ENCODE data around the gene BTNL2. TPM values are rescaled to one million over a fixed set of nuclear protein-coding genes. Genes with fewer than 3 reads are reported as not detected.

Gene BTNL2
- total RNA-seq, 1 donor from 2014 or later = not detected

- Mint-ChIP-seq H3K27ac (no peak overlapping the region), H3K4me3 (no peak overlapping the region), H3K36me3 (no peaks in the 10 kb centered on the region), H3K9me3 (no peaks in the 10 kb centered on the region), H3K27me3 (ENCODE audit: insufficient read depth, low read depth) (peaks cover 2% of the 10 kb centered on the region), H3K4me1 (peaks cover 7% of the 10 kb centered on the region)
- no peak for DNase-seq (ENCODE audit: low spot score)
- H3K27me3 ChIP-seq = no peaks in the 10 kb centered on the region
- H3K79me2 ChIP-seq (ENCODE audit: low read depth) = no peaks in the 10 kb centered on the region
- no peak overlapping the region for H3K27ac ChIP-seq
- TF ChIP-seq, protein P1, sequence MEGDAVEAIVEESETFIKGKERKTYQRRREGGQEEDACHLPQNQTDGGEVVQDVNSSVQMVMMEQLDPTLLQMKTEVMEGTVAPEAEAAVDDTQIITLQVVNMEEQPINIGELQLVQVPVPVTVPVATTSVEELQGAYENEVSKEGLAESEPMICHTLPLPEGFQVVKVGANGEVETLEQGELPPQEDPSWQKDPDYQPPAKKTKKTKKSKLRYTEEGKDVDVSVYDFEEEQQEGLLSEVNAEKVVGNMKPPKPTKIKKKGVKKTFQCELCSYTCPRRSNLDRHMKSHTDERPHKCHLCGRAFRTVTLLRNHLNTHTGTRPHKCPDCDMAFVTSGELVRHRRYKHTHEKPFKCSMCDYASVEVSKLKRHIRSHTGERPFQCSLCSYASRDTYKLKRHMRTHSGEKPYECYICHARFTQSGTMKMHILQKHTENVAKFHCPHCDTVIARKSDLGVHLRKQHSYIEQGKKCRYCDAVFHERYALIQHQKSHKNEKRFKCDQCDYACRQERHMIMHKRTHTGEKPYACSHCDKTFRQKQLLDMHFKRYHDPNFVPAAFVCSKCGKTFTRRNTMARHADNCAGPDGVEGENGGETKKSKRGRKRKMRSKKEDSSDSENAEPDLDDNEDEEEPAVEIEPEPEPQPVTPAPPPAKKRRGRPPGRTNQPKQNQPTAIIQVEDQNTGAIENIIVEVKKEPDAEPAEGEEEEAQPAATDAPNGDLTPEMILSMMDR (IDR thresholded peaks at IDR 0.05) = no peak
- TF ChIP-seq EZH2phosphoT487 (IDR thresholded peaks at IDR 0.05) (no peak), EZH2 (IDR thresholded peaks at IDR 0.05) (no peak)
- H3K9ac ChIP-seq = no peak overlapping the region
- H3K4me3 ChIP-seq = no peak overlapping the region
- no peaks in the 10 kb centered on the region for H4K20me1 ChIP-seq (ENCODE audit: low read depth)
- no peaks in the 10 kb centered on the region for H3K36me3 ChIP-seq
- H3K4me2 ChIP-seq = no peak overlapping the region
- no peaks in the 10 kb centered on the region for H3K9me3 ChIP-seq (ENCODE audit: low read depth)
- H3F3A ChIP-seq (ENCODE audit: low read depth) = no peaks in the 10 kb centered on the region
- H2AFZ ChIP-seq (replicated peaks) = no peak overlapping the region
- H3K4me1 ChIP-seq = no peaks in the 10 kb centered on the region
Observed at GRCh38 chr6:32391505-32391904, 15.5 kb downstream of the BTNL2 start.

- Mint-ChIP-seq H3K9me3 (peaks cover 4% of the 10 kb centered on the region), H3K27me3 (ENCODE audit: insufficient read depth, low read depth) (no peaks in the 10 kb centered on the region), H3K36me3 (peaks cover 2% of the 10 kb centered on the region), H3K4me3 (no peak overlapping the region), H3K27ac (no peak overlapping the region), H3K4me1 (peaks cover 8% of the 10 kb centered on the region)
- peaks cover 8% of the 10 kb centered on the region for H3F3A ChIP-seq (ENCODE audit: low read depth)
- no peaks in the 10 kb centered on the region for H3K9me3 ChIP-seq (ENCODE audit: low read depth)
- no peaks in the 10 kb centered on the region for H3K36me3 ChIP-seq
- H2AFZ ChIP-seq (replicated peaks) = no peak overlapping the region
- peaks cover 6% of the 10 kb centered on the region for H3K4me1 ChIP-seq
- no peaks in the 10 kb centered on the region for H3K79me2 ChIP-seq (ENCODE audit: low read depth)
- no peak overlapping the region for H3K4me3 ChIP-seq
- H3K27me3 ChIP-seq = no peaks in the 10 kb centered on the region
- H4K20me1 ChIP-seq (ENCODE audit: low read depth) = no peaks in the 10 kb centered on the region
- no peak overlapping the region for H3K27ac ChIP-seq
- TF ChIP-seq, protein P1 (IDR thresholded peaks at IDR 0.05) = no peak
- TF ChIP-seq EZH2 (IDR thresholded peaks at IDR 0.05) (no peak), EZH2phosphoT487 (IDR thresholded peaks at IDR 0.05) (no peak)
- H3K9ac ChIP-seq = no peak overlapping the region
- no peak overlapping the region for H3K4me2 ChIP-seq
- DNase-seq (ENCODE audit: low spot score) = no peak
Observed at GRCh38 chr6:32387589-32388340, 19.2 kb downstream of the BTNL2 start.

- H3K4me3 ChIP-seq = no peak overlapping the region
- peaks cover 2% of the 10 kb centered on the region for H3K36me3 Mint-ChIP-seq
- no peak overlapping the region for H3K27ac Mint-ChIP-seq
- H2AFZ ChIP-seq (replicated peaks) = no peak overlapping the region
- peaks cover 8% of the 10 kb centered on the region for H3K4me1 Mint-ChIP-seq
- peaks cover 4% of the 10 kb centered on the region for H3K9me3 Mint-ChIP-seq
- no peaks in the 10 kb centered on the region for H3K36me3 ChIP-seq
- TF ChIP-seq EZH2phosphoT487 (IDR thresholded peaks at IDR 0.05) = no peak
- no peak for TF ChIP-seq EZH2 (IDR thresholded peaks at IDR 0.05)
- TF ChIP-seq, protein P1 (IDR thresholded peaks at IDR 0.05) = no peak
- no peak overlapping the region for H3K9ac ChIP-seq
- H3K4me3 Mint-ChIP-seq = no peak overlapping the region
- no peak overlapping the region for H3K27ac ChIP-seq
- H4K20me1 ChIP-seq (ENCODE audit: low read depth) = no peaks in the 10 kb centered on the region
- H3K4me2 ChIP-seq = no peak overlapping the region
- H3K27me3 ChIP-seq = no peaks in the 10 kb centered on the region
- no peaks in the 10 kb centered on the region for H3K27me3 Mint-ChIP-seq (ENCODE audit: insufficient read depth, low read depth)
- no peaks in the 10 kb centered on the region for H3K9me3 ChIP-seq (ENCODE audit: low read depth)
- no peak for DNase-seq (ENCODE audit: low spot score)
- H3K79me2 ChIP-seq (ENCODE audit: low read depth) = no peaks in the 10 kb centered on the region
- peaks cover 8% of the 10 kb centered on the region for H3F3A ChIP-seq (ENCODE audit: low read depth)
- peaks cover 6% of the 10 kb centered on the region for H3K4me1 ChIP-seq
Observed at GRCh38 chr6:32386040-32386439, 20.9 kb downstream of the BTNL2 start.

All from neural progenitor cell (in vitro differentiated cells).